Neural progenitor cell (in vitro differentiated cells): Measurements from ENCODE around the gene GRIN3B.

ENCODE experiments used
- EZH2 ChIP-seq: fragments of 200-600 bp; sonication (generic); IDR thresholded peaks from 2 replicates; pipeline ENCODE4 v1.6.1; 2017; ENCODE audit warnings: antibody characterized with exemption, mild to moderate bottlenecking, moderate library complexity
- TF ChIP-seq, protein P1 (sequence below): fragments of 200-600 bp; sonication (generic); IDR thresholded peaks from 2 replicates; pipeline ENCODE4 v1.5.1; 2017; ENCODE audit warnings: antibody characterized with exemption, mild to moderate bottlenecking

DNA sequence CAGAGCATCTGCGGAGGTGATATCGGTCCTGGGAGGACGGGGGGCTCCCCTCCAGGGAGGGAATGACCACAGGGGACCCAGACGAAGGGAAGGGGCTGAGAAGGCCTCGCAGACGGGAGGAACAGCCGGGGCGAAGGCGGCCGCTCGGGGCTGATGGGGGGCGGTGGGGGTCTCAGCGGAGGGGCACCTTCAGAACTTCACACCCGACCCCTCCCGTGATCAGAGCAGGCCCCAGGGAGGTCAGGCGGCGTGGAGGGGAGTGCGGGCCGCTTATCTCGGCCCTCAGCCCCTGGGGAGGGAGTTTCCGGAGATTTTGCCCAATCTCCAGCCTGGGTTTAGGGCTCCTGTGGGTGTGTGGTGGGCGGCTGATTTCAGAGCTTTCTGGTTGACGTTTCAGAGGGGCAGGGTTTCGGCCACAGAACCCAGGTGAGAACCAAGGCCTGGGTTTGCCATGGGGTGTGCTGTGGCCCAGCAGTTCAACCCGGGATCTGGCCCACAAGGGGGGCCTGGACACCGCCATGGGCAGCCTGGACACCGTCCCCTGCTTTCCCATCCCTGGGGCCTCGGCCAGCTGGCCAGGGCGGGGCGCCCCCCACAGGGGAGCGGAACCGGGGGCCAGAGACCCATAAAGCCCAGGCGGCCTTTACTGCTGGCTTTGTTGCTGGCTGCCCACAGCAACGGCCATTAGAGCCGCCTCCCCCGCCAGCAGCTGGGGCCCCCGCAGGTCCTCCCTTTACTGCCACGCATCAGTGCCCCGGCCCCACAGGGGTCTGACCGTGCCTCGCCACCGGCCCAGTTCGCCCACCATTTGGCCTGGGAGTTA is 45.3 kb upstream of the GRIN3B start:
- TF ChIP-seq, protein P1, sequence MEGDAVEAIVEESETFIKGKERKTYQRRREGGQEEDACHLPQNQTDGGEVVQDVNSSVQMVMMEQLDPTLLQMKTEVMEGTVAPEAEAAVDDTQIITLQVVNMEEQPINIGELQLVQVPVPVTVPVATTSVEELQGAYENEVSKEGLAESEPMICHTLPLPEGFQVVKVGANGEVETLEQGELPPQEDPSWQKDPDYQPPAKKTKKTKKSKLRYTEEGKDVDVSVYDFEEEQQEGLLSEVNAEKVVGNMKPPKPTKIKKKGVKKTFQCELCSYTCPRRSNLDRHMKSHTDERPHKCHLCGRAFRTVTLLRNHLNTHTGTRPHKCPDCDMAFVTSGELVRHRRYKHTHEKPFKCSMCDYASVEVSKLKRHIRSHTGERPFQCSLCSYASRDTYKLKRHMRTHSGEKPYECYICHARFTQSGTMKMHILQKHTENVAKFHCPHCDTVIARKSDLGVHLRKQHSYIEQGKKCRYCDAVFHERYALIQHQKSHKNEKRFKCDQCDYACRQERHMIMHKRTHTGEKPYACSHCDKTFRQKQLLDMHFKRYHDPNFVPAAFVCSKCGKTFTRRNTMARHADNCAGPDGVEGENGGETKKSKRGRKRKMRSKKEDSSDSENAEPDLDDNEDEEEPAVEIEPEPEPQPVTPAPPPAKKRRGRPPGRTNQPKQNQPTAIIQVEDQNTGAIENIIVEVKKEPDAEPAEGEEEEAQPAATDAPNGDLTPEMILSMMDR = no peak
- no peak for TF ChIP-seq EZH2
